IMR-90 (cell line): ENCODE measurements around the gene SRBD1. TPM values are rescaled to one million over a fixed set of nuclear protein-coding genes. Genes with fewer than 3 reads are reported as not detected.

ENCODE experiments used
- ATAC-seq: fragments of 200-7000 bp; cut with Tn5 transposase; 2 replicates; pipeline ENCODE4 v1.9.1; 2020; ENCODE audit warnings: low read depth, mild to moderate bottlenecking, moderate library complexity
- BruUV-seq: library from RNA; stranded (reverse); fragments of 400-500 nt; replicated peaks from 2 replicates; lab custom pipeline; 2021; lab: Mats Ljungman, UMichigan
- CTCF ChIA-PET: fragments of 300-600 bp; formaldehyde crosslinking; extraction: SDS; loops from one replicate; lab custom pipeline; 2021; ENCODE audit warnings: antibody characterized with exemption; lab: Yijun Ruan, JAX
- POLR2A ChIA-PET: fragments of 300-600 bp; sonication (Branson Sonifier 250); formaldehyde crosslinking; loops from one replicate; lab custom pipeline; 2022; ENCODE audit warnings: antibody characterized with exemption; ENCODE audit not compliant: unreplicated experiment; lab: Charles Lee
- DNase-seq: peaks from one replicate; pipeline ENCODE4 v3.0.0; 2013
- H2AFZ ChIP-seq: replicated peaks from 2 replicates; pipeline ENCODE3; 2013; ENCODE audit warnings: low read length, mild to moderate bottlenecking; ENCODE audit not compliant: poor library complexity
- H2AK5ac ChIP-seq: 2 replicates; pipeline ENCODE4 v1.6.1; 2013; ENCODE audit warnings: low read depth, low read length, inconsistent platforms
- H2AK9ac ChIP-seq: replicated peaks from 2 replicates; pipeline ENCODE3; 2013; ENCODE audit warnings: mild to moderate bottlenecking, low read depth, low read length, moderate library complexity; ENCODE audit not compliant: poor library complexity
- H2BK120ac ChIP-seq: 2 replicates; pipeline ENCODE4 v1.6.1; 2013; ENCODE audit warnings: low read depth, low read length, inconsistent platforms
- H2BK15ac ChIP-seq: 3 replicates; pipeline ENCODE4 v1.6.1; 2013; ENCODE audit warnings: low read depth, low read length, inconsistent platforms
- H2BK20ac ChIP-seq: 2 replicates; pipeline ENCODE4 v1.6.1; 2013; ENCODE audit warnings: low read depth, mild to moderate bottlenecking, inconsistent platforms, low read length, moderate library complexity
- H2BK5ac ChIP-seq: 2 replicates; pipeline ENCODE4 v1.6.1; 2013; ENCODE audit warnings: mild to moderate bottlenecking, low read depth, low read length, inconsistent platforms; ENCODE audit not compliant: poor library complexity, severe bottlenecking
- H3K14ac ChIP-seq: replicated peaks from 2 replicates; pipeline ENCODE4 v1.6.1; 2013; ENCODE audit warnings: low read depth, low read length, inconsistent platforms
- H3K18ac ChIP-seq: 2 replicates; pipeline ENCODE4 v1.6.1; 2013; ENCODE audit warnings: low read depth, low read length, control low read depth
- H3K23ac ChIP-seq: 2 replicates; pipeline ENCODE4 v1.6.1; 2013; ENCODE audit warnings: low read depth, low read length, inconsistent platforms
- H3K27ac ChIP-seq: 2 replicates; pipeline ENCODE4 v1.5.1; 2013; ENCODE audit warnings: mild to moderate bottlenecking, control low read depth, low read length; ENCODE audit not compliant: insufficient read depth
- H3K27me3 ChIP-seq: 2 replicates; pipeline ENCODE4 v1.6.1; 2013; ENCODE audit warnings: low read length; ENCODE audit not compliant: control insufficient read depth, insufficient read depth
- H3K36me3 ChIP-seq: 2 replicates; pipeline ENCODE4 v1.6.1; 2013; ENCODE audit warnings: low read length, mixed read lengths; ENCODE audit not compliant: control insufficient read depth, insufficient read depth
- H3K4ac ChIP-seq: 2 replicates; pipeline ENCODE4 v1.6.1; 2013; ENCODE audit warnings: low read depth, low read length, inconsistent platforms
- H3K4me1 ChIP-seq: 2 replicates; pipeline ENCODE4 v1.6.1; 2013; ENCODE audit warnings: low read length, mixed read lengths; ENCODE audit not compliant: control insufficient read depth, insufficient read depth
- H3K4me2 ChIP-seq: 2 replicates; pipeline ENCODE4 v1.6.1; 2013; ENCODE audit warnings: low read depth, mild to moderate bottlenecking, control low read depth, low read length, moderate library complexity
- H3K4me3 ChIP-seq: 2 replicates; pipeline ENCODE4 v1.5.1; 2013; ENCODE audit warnings: low read depth, mild to moderate bottlenecking, control low read depth, low read length, moderate library complexity; ENCODE audit not compliant: insufficient read depth
- H3K56ac ChIP-seq: 2 replicates; pipeline ENCODE4 v1.6.1; 2013; ENCODE audit warnings: low read length, inconsistent platforms; ENCODE audit not compliant: insufficient read depth; ENCODE audit errors: extremely low read depth
- H3K79me1 ChIP-seq, 2 experiments: 2 replicates each; pipeline ENCODE4 v1.6.1; 2013; ENCODE audit warnings: low read length in 2 of 2, inconsistent platforms in 1 of 2, low read depth in 1 of 2
- H3K9ac ChIP-seq: 2 replicates; pipeline ENCODE4 v1.6.1; 2013; ENCODE audit warnings: low read depth, low read length, control low read depth
- H3K9me1 ChIP-seq: 2 replicates; pipeline ENCODE4 v1.6.1; 2013; ENCODE audit warnings: low read length, inconsistent platforms; ENCODE audit not compliant: insufficient read depth
- H3K9me3 ChIP-seq: 2 replicates; pipeline ENCODE4 v1.6.1; 2013; ENCODE audit warnings: low read length; ENCODE audit not compliant: control insufficient read depth, insufficient read depth
- H4K20me1 ChIP-seq: 2 replicates; pipeline ENCODE4 v1.6.1; 2013; ENCODE audit warnings: low read length, inconsistent platforms; ENCODE audit not compliant: insufficient read depth
- H4K5ac ChIP-seq: 2 replicates; pipeline ENCODE4 v1.6.1; 2013; ENCODE audit warnings: mild to moderate bottlenecking, low read depth, low read length, control low read depth
- H4K8ac ChIP-seq, 2 experiments: 2 replicates each; pipeline ENCODE4 v1.6.1; 2013; ENCODE audit warnings: low read depth in 2 of 2, low read length in 2 of 2, control low read depth in 1 of 2, inconsistent platforms in 1 of 2
- H4K91ac ChIP-seq: 2 replicates; pipeline ENCODE4 v1.6.1; 2013; ENCODE audit warnings: low read depth, low read length, inconsistent platforms; ENCODE audit not compliant: insufficient read depth
- BHLHE40 ChIP-seq: fragments of 150-350 bp; IDR thresholded peaks from 2 replicates; pipeline ENCODE4 v1.6.1; 2016; ENCODE audit warnings: mild to moderate bottlenecking, low read depth, low read length
- CEBPB ChIP-seq: IDR thresholded peaks from 2 replicates; pipeline ENCODE4 v1.6.1; 2012; ENCODE audit warnings: low read depth, low read length, improper control_type of control experiment
- CHD1 ChIP-seq: IDR thresholded peaks from 2 replicates; pipeline ENCODE4 v1.6.1; 2012; ENCODE audit warnings: low read depth, low read length, improper control_type of control experiment
- CTCF ChIP-seq: conservative IDR thresholded peaks from 2 replicates; pipeline ENCODE4 v1.5.1; 2012; ENCODE audit warnings: mild to moderate bottlenecking, low read depth, low read length, improper control_type of control experiment
- ELK1 ChIP-seq: fragments of 150-350 bp; IDR thresholded peaks from 2 replicates; pipeline ENCODE4 v1.6.1; 2016; ENCODE audit warnings: low read depth, mild to moderate bottlenecking, low read length, moderate library complexity, borderline replicate concordance
- FOS ChIP-seq: fragments of 150-350 bp; IDR thresholded peaks from 2 replicates; pipeline ENCODE4 v1.6.1; 2016; ENCODE audit warnings: low read depth, low read length
- NFE2L2 ChIP-seq: fragments of 150-350 bp; IDR thresholded peaks from 2 replicates; pipeline ENCODE4 v1.6.1; 2016; ENCODE audit warnings: low read depth, mild to moderate bottlenecking, low read length
- RAD21 ChIP-seq: IDR thresholded peaks from 2 replicates; pipeline ENCODE4 v1.6.1; 2012; ENCODE audit warnings: low read length, improper control_type of control experiment
- RCOR1 ChIP-seq: IDR thresholded peaks from 2 replicates; pipeline ENCODE4 v1.6.1; 2012; ENCODE audit warnings: mild to moderate bottlenecking, low read length, improper control_type of control experiment; ENCODE audit not compliant: insufficient replicate concordance
- SMC3 ChIP-seq: fragments of 150-350 bp; IDR thresholded peaks from 2 replicates; pipeline ENCODE4 v1.6.1; 2016; ENCODE audit warnings: low read depth, mild to moderate bottlenecking, antibody characterized with exemption, low read length, moderate library complexity
- WGBS, 2 experiments: methylation state at CpG; one replicate each; pipeline versions ENCODE4 v1.1.5 to v1.1.7; 2013; ENCODE audit warnings: missing lambda C conversion rate in 2 of 2; ENCODE audit not compliant: insufficient read length in 1 of 2; ENCODE audit errors: extremely low coverage in 2 of 2; 5-methylcytosine and 5-hydroxymethylcytosine counted together
- dilution Hi-C: fragments of 300-500 bp; cut with HindIII; formaldehyde crosslinking; loops from one replicate; pipeline ENCODE4 v1.14.3; 2018; ENCODE audit warnings: low sequenced_read_pairs; ENCODE audit not compliant: unreplicated experiment
- in situ Hi-C: fragments of 300-500 bp; cut with MboI; formaldehyde crosslinking; loops from 3 replicates; pipeline ENCODE4 v1.14.3; 2019; ENCODE audit warnings: low sequenced_read_pairs, inconsistent platforms, mixed read lengths
- intact Hi-C: fragments of 100-400 bp; cut with micrococcal nuclease; formaldehyde crosslinking; loops from 2 replicates; pipeline ENCODE4 v1.10.0; 2022
- polyA plus RNA-seq, 3 experiments: library from polyadenylated mRNA; depleted of rRNA; stranded (reverse); fragments of >200 nt; gene quantifications; 2 replicates each; pipeline ENCODE4 v1.2.3, GENCODE V29; 2012; ENCODE audit warnings: low replicate concordance in 1 of 3
- total RNA-seq: library from RNA; depleted of rRNA; stranded (reverse); fragments of >200 nt; gene quantifications from 2 replicates; pipeline ENCODE4 v1.2.3, GENCODE V29; 2012

The SRBD1 gene
- total and polyA plus RNA-seq, 2 of the 4 experiments (the other 2 are of a cell fraction), result 3.5 to 14.7 TPM

GRCh38 chr2:45568935-45569334, 42.1 kb downstream of the SRBD1 start (continued):
- TF ChIP-seq CTCF (no peak), CEBPB (no peak), SMC3 (no peak)

- H3K36me3 ChIP-seq, result no peaks in the 10 kb centered on the region
- peak overlapping the region; percentile 0; the same call in 1 of the 2 replicates for H4K5ac ChIP-seq
- no peak overlapping the region for H4K91ac ChIP-seq
- in situ Hi-C loops (no loop called here), dilution Hi-C loops (no loop called here), intact Hi-C loops (no loop called here)
- DNase-seq (peak; percentile 7), ATAC-seq (no peak)
- no peaks in the 10 kb centered on the region for H3K9me3 ChIP-seq
- ChIA-PET CTCF (no interaction called here), POLR2A (no interaction called here)
- H3K4me3 ChIP-seq, result no peak overlapping the region
- no peak overlapping the region; the same call in 1 of the 2 replicates for H3K4me2 ChIP-seq
- no peak overlapping the region for H3K4ac ChIP-seq
- H3K79me1 ChIP-seq, result no peaks in the 10 kb centered on the region; a peak in 2 of 4 replicates
- H4K8ac ChIP-seq, result no peak overlapping the region
- H3K18ac ChIP-seq, result no peak overlapping the region
- H2AK5ac ChIP-seq, result no peak overlapping the region
- H3K23ac ChIP-seq, result no peak overlapping the region
- H3K56ac ChIP-seq, result no peak overlapping the region
- H2BK20ac ChIP-seq, result no peak overlapping the region
- no peaks in the 10 kb centered on the region for H4K20me1 ChIP-seq
- H3K9me1 ChIP-seq, result no peaks in the 10 kb centered on the region
- H2BK15ac ChIP-seq, result no peak overlapping the region
- no CpG with 5 or more reads among the region's 5 CpGs for WGBS, 2 experiments
- peaks cover 6% of the 10 kb centered on the region for H3K4me1 ChIP-seq
- no peak overlapping the region for H2AFZ ChIP-seq
- no peak overlapping the region for H3K9ac ChIP-seq
- no peaks in the 10 kb centered on the region for H3K27me3 ChIP-seq
- H2BK5ac ChIP-seq, result no peak overlapping the region
- BruUV-seq, result no TSS peak
- no peak overlapping the region for H3K14ac ChIP-seq
- H2AK9ac ChIP-seq, result no peak overlapping the region
- H3K27ac ChIP-seq, result no peak overlapping the region
- no peak overlapping the region for H2BK120ac ChIP-seq
- no peak for TF ChIP-seq CHD1
- TF ChIP-seq RCOR1, result no peak
- TF ChIP-seq RAD21, result no peak
- TF ChIP-seq NFE2L2, result no peak
- no peak for TF ChIP-seq BHLHE40
- no peak for TF ChIP-seq ELK1
- TF ChIP-seq FOS, result no peak
- no peak for TF ChIP-seq CTCF
Observed at GRCh38 chr2:45567974-45568789, 42.9 kb downstream of the SRBD1 start.
